ENCODE results near the gene MPPED2.
"Not testable (repeated sequence)": the region's sequence is repeated elsewhere in the genome, so short reads cannot be mapped to it uniquely, and the experiment has no call there.

MPPED2 gene

DNA sequence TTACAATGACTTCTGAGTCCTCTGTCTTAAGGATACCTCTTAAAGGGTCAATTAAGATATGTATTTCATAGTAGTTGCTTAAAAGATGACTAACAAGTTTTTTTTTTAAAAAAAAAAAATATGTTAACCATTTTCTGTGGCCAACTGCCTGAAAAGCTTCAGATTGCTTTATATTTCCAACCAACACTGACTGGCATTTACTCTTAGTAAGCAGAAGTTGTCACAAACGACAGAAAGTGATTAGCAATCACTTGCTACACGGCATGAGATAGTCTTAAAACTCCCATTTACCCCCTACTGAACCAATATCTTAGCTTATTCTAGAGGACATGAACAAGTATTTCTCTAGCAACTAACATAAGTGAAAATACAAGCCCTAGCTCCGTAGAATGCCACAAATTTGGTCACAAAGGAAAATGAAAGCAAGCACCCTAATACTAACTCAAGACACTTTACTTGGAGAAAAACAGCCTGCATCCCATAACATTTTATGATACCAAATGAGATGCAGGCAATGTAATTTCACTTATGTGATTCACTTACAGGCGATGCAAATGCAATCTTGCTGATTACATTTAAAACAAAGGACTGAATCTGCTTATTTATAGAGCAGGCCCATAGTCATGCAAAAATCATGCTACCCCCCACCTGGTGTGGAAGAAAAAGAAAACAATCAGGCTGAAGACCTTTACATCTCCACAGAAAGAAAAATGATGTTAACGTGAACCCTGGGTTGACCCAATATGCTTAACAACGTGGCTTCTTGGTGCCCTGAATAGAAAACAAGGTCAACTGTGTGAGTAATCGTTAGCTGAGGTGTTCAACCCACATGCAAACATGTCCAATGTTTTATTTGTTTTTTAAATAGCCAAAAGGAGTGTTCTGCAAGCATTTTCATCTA lies 25.7 kb downstream of the MPPED2 start:
- TF ChIP-seq, protein P1, sequence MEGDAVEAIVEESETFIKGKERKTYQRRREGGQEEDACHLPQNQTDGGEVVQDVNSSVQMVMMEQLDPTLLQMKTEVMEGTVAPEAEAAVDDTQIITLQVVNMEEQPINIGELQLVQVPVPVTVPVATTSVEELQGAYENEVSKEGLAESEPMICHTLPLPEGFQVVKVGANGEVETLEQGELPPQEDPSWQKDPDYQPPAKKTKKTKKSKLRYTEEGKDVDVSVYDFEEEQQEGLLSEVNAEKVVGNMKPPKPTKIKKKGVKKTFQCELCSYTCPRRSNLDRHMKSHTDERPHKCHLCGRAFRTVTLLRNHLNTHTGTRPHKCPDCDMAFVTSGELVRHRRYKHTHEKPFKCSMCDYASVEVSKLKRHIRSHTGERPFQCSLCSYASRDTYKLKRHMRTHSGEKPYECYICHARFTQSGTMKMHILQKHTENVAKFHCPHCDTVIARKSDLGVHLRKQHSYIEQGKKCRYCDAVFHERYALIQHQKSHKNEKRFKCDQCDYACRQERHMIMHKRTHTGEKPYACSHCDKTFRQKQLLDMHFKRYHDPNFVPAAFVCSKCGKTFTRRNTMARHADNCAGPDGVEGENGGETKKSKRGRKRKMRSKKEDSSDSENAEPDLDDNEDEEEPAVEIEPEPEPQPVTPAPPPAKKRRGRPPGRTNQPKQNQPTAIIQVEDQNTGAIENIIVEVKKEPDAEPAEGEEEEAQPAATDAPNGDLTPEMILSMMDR (IDR thresholded peaks at IDR 0.05; ENCODE audit: insufficient read depth, low read length), result no peak
- TF ChIP-seq, protein P2, sequence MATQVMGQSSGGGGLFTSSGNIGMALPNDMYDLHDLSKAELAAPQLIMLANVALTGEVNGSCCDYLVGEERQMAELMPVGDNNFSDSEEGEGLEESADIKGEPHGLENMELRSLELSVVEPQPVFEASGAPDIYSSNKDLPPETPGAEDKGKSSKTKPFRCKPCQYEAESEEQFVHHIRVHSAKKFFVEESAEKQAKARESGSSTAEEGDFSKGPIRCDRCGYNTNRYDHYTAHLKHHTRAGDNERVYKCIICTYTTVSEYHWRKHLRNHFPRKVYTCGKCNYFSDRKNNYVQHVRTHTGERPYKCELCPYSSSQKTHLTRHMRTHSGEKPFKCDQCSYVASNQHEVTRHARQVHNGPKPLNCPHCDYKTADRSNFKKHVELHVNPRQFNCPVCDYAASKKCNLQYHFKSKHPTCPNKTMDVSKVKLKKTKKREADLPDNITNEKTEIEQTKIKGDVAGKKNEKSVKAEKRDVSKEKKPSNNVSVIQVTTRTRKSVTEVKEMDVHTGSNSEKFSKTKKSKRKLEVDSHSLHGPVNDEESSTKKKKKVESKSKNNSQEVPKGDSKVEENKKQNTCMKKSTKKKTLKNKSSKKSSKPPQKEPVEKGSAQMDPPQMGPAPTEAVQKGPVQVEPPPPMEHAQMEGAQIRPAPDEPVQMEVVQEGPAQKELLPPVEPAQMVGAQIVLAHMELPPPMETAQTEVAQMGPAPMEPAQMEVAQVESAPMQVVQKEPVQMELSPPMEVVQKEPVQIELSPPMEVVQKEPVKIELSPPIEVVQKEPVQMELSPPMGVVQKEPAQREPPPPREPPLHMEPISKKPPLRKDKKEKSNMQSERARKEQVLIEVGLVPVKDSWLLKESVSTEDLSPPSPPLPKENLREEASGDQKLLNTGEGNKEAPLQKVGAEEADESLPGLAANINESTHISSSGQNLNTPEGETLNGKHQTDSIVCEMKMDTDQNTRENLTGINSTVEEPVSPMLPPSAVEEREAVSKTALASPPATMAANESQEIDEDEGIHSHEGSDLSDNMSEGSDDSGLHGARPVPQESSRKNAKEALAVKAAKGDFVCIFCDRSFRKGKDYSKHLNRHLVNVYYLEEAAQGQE (IDR thresholded peaks at IDR 0.05; ENCODE audit: insufficient replicate concordance, low read depth), result no peak
- TF ChIP-seq GABPA (IDR thresholded peaks at IDR 0.05; ENCODE audit: low read depth) (no peak), POLR2AphosphoS5 (IDR thresholded peaks at IDR 0.05; ENCODE audit: low read depth) (no peak), SPI1 (IDR thresholded peaks at IDR 0.05; ENCODE audit: borderline replicate concordance, low read depth) (no peak)
- DNase-seq (ENCODE audit: low read depth in 1 of 2, low spot score in 1 of 2), result no peak
- Histone ChIP-seq H3K27ac (replicated peaks) (no peak overlapping the region), H3K27me3 (ENCODE audit: insufficient read depth, poor library complexity, severe bottlenecking) (peaks cover 4% of the 10 kb centered on the region), H3K4me3 (replicated peaks; ENCODE audit: insufficient read depth, low read length) (no peak overlapping the region)

DNA sequence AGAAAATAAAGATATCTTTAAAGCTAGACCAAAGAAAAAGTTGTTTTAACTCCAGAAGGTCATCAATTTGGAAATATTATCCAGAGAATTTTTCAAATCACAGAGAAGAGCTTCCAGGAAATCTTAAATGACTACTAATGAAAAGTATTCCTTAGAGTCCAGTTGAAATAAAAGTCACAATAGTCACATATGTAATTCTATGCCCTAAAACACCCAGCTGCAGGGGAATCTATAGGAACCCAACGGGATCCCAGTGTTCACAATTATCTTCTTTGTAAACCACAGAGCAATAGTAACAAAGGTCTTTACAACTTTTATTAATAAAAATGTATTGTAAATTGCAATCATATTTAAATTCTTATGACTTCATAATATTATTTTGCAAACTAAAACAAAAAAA lies 27.1 kb downstream of the MPPED2 start:
- no peak for DNase-seq (ENCODE audit: low read depth in 1 of 2, low spot score in 1 of 2)
- Histone ChIP-seq H3K4me3 (replicated peaks; ENCODE audit: insufficient read depth, low read length) (no peak overlapping the region), H3K27ac (replicated peaks) (no peak overlapping the region), H3K27me3 (ENCODE audit: insufficient read depth, poor library complexity, severe bottlenecking) (no peaks in the 10 kb centered on the region)
- TF ChIP-seq SPI1 (IDR thresholded peaks at IDR 0.05; ENCODE audit: borderline replicate concordance, low read depth) (no peak), POLR2AphosphoS5 (IDR thresholded peaks at IDR 0.05; ENCODE audit: low read depth) (no peak), GABPA (IDR thresholded peaks at IDR 0.05; ENCODE audit: low read depth) (no peak)
- TF ChIP-seq, protein P2 (IDR thresholded peaks at IDR 0.05; ENCODE audit: insufficient replicate concordance, low read depth), result no peak
- TF ChIP-seq, protein P1 (IDR thresholded peaks at IDR 0.05; ENCODE audit: insufficient read depth, low read length), result no peak

DNA sequence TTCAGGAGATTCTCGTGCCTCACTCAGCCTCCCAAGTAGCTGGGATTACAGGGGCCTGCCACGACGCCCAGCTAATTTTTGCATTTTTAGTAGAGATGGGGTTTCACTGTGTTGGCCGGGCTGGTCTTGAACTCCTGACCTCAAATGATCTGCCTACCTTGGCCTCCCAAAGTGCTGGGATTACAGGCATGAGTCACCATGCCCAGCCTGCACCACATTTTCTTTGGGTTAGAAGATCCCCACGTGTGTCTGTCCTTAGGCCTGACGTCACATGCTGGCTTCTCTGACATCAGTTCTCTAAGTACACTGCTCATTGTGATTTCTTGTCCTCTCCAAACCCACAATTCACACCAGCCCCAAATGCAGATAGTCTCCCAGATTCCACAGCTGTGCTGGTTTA lies 31.6 kb downstream of the MPPED2 start:
- DNase-seq (ENCODE audit: low read depth in 1 of 2, low spot score in 1 of 2); H3K27ac ChIP-seq (replicated peaks); H3K4me3 ChIP-seq (replicated peaks; ENCODE audit: insufficient read depth, low read length); H3K27me3 ChIP-seq (ENCODE audit: insufficient read depth, poor library complexity, severe bottlenecking): not testable (repeated sequence)

DNA sequence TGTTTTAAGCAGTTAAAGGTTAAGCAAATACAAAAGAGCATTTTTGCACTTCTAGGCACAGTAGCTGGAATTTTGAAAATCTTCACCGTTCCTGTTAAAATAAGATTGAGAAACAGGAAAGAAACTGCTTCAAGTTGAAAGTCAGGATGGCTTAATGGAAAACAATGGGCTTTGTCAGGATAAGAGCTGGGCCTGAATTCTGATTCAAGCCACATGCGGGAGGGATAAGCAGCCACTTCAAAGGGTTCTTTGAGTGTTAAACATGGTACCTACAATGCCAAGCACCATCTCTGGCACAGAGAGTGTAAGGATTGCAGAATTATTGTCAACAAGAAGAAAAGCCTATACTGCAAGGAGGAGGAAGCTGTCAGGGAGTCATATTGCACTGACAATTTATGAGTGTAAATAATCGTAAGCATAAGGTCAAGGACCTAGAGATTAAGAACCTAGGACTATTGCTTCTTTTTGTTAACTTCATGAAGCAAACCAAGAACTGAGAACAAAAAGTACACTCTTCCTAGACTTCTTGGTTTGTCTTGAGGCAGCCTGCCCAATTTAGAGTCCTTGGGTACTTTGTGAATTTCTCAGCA lies 32.5 kb downstream of the MPPED2 start:
- Histone ChIP-seq H3K27ac (replicated peaks) (no peak overlapping the region), H3K27me3 (ENCODE audit: insufficient read depth, poor library complexity, severe bottlenecking) (no peaks in the 10 kb centered on the region), H3K4me3 (replicated peaks; ENCODE audit: insufficient read depth, low read length) (no peak overlapping the region)
- DNase-seq (ENCODE audit: low read depth in 1 of 2, low spot score in 1 of 2), result no peak
- TF ChIP-seq, protein P2 (IDR thresholded peaks at IDR 0.05; ENCODE audit: insufficient replicate concordance, low read depth), result no peak
- TF ChIP-seq POLR2AphosphoS5 (IDR thresholded peaks at IDR 0.05; ENCODE audit: low read depth) (no peak), GABPA (IDR thresholded peaks at IDR 0.05; ENCODE audit: low read depth) (no peak), SPI1 (IDR thresholded peaks at IDR 0.05; ENCODE audit: borderline replicate concordance, low read depth) (no peak)
- TF ChIP-seq, protein P1 (IDR thresholded peaks at IDR 0.05; ENCODE audit: insufficient read depth, low read length), result no peak

Data from HL-60 (cell line).